H9 (cell line): Measurements from ENCODE around the gene OR6B1. TPM values are rescaled to one million over a fixed set of nuclear protein-coding genes. Genes with fewer than 3 reads are reported as not detected.

Experiments
- DNase-seq: peaks from one replicate; pipeline ENCODE4 v3.0.0-alpha.2; 2017
- H2AFZ ChIP-seq: one replicate; pipeline ENCODE4 v1.6.1; 2013; ENCODE audit warnings: mild to moderate bottlenecking, low read length, control low read depth, moderate library complexity
- H2AK5ac ChIP-seq: 2 replicates; pipeline ENCODE4 v1.6.1; 2013; ENCODE audit warnings: low read length, control low read depth, mixed read lengths; ENCODE audit not compliant: insufficient read length
- H2BK120ac ChIP-seq: one replicate; pipeline ENCODE4 v1.6.1; 2013; ENCODE audit warnings: low read depth, mild to moderate bottlenecking, low read length, control low read depth, inconsistent platforms; ENCODE audit not compliant: poor library complexity, severe bottlenecking
- H2BK12ac ChIP-seq: 2 replicates; pipeline ENCODE4 v1.6.1; 2013; ENCODE audit warnings: low read length, control low read depth, mixed read lengths, low read depth; ENCODE audit not compliant: insufficient read length
- H2BK15ac ChIP-seq: 2 replicates; pipeline ENCODE4 v1.6.1; 2013; ENCODE audit warnings: low read depth, low read length, control low read depth
- H2BK20ac ChIP-seq: one replicate; pipeline ENCODE4 v1.6.1; 2013; ENCODE audit warnings: low read depth, mild to moderate bottlenecking, low read length, control low read depth, inconsistent platforms; ENCODE audit not compliant: poor library complexity, severe bottlenecking
- H2BK5ac ChIP-seq: 2 replicates; pipeline ENCODE4 v1.6.1; 2013; ENCODE audit warnings: low read length, control low read depth, mixed read lengths; ENCODE audit not compliant: insufficient read length
- H3K14ac ChIP-seq: 2 replicates; pipeline ENCODE4 v1.6.1; 2013; ENCODE audit warnings: low read length, control low read depth; ENCODE audit not compliant: insufficient read depth
- H3K18ac ChIP-seq: 2 replicates; pipeline ENCODE4 v1.6.1; 2013; ENCODE audit warnings: low read depth, mild to moderate bottlenecking, mixed read lengths, low read length, control low read depth; ENCODE audit not compliant: insufficient read length
- H3K23ac ChIP-seq: 2 replicates; pipeline ENCODE4 v1.6.1; 2013; ENCODE audit warnings: low read length, control low read depth, mixed read lengths, low read depth; ENCODE audit not compliant: insufficient read length
- H3K23me2 ChIP-seq: 2 replicates; pipeline ENCODE4 v1.6.1; 2013; ENCODE audit warnings: low read depth, mild to moderate bottlenecking, mixed read lengths, low read length, control low read depth; ENCODE audit not compliant: insufficient read length, poor library complexity, severe bottlenecking
- H3K27ac ChIP-seq: 2 replicates; pipeline ENCODE4 v1.5.1; 2013; ENCODE audit warnings: low read length, control low read depth, mixed read lengths, low read depth; ENCODE audit not compliant: insufficient read length
- H3K27me3 ChIP-seq: 2 replicates; pipeline ENCODE4 v1.6.1; 2013; ENCODE audit warnings: low read length, control low read depth, inconsistent platforms; ENCODE audit not compliant: insufficient read depth
- H3K4ac ChIP-seq: 2 replicates; pipeline ENCODE4 v1.6.1; 2013; ENCODE audit warnings: low read depth, mild to moderate bottlenecking, control low read depth, inconsistent platforms, low read length, moderate library complexity
- H3K4me1 ChIP-seq: 2 replicates; pipeline ENCODE4 v1.6.1; 2013; ENCODE audit warnings: low read length, control low read depth, inconsistent platforms; ENCODE audit not compliant: insufficient read depth
- H3K4me2 ChIP-seq: 2 replicates; pipeline ENCODE4 v1.6.1; 2013; ENCODE audit warnings: low read length, control low read depth, mixed read lengths; ENCODE audit not compliant: insufficient read length, insufficient read depth
- H3K56ac ChIP-seq: 2 replicates; pipeline ENCODE4 v1.6.1; 2013; ENCODE audit warnings: low read depth, mild to moderate bottlenecking, mixed read lengths, low read length, control low read depth; ENCODE audit not compliant: insufficient read length
- H3K79me1 ChIP-seq: 2 replicates; pipeline ENCODE4 v1.6.1; 2013; ENCODE audit warnings: low read depth, mild to moderate bottlenecking, moderate library complexity, low read length, control low read depth, inconsistent platforms; ENCODE audit not compliant: insufficient read depth, poor library complexity, severe bottlenecking
- H3K79me2 ChIP-seq: 2 replicates; pipeline ENCODE4 v1.6.1; 2013; ENCODE audit warnings: low read length, control low read depth, inconsistent platforms; ENCODE audit not compliant: insufficient read depth
- H3K9ac ChIP-seq: 2 replicates; pipeline ENCODE4 v1.6.1; 2013; ENCODE audit warnings: low read length, control low read depth, mixed read lengths; ENCODE audit not compliant: insufficient read length; ENCODE audit errors: extremely low read depth
- H3K9me3 ChIP-seq: one replicate; pipeline ENCODE4 v1.6.1; 2013; ENCODE audit warnings: low read depth, low read length, inconsistent platforms; ENCODE audit not compliant: control insufficient read depth
- H3T11ph ChIP-seq: one replicate; pipeline ENCODE4 v1.6.1; 2013; ENCODE audit warnings: mild to moderate bottlenecking, low read length, control low read depth, inconsistent platforms
- H4K20me1 ChIP-seq: one replicate; pipeline ENCODE4 v1.6.1; 2013; ENCODE audit not compliant: control insufficient read depth, insufficient read length, insufficient read depth
- H4K5ac ChIP-seq: 2 replicates; pipeline ENCODE4 v1.6.1; 2013; ENCODE audit warnings: low read depth, mild to moderate bottlenecking, mixed read lengths, low read length, control low read depth; ENCODE audit not compliant: insufficient read length
- H4K8ac ChIP-seq: replicated peaks from 2 replicates; pipeline ENCODE4 v1.6.1; 2013; ENCODE audit warnings: low read length, control low read depth, mixed read lengths, low read depth; ENCODE audit not compliant: insufficient read length
- H4K91ac ChIP-seq: 2 replicates; pipeline ENCODE4 v1.6.1; 2013; ENCODE audit warnings: low read depth, mild to moderate bottlenecking, moderate library complexity, mixed read lengths, low read length, control low read depth; ENCODE audit not compliant: insufficient read length
- H3K27ac Mint-ChIP-seq, 3 experiments: 2 replicates in 2 of 3; 3 replicates in 1 of 3; pipeline ENCODE4 v1.8.0; 2020 to 2021; ENCODE audit warnings: mixed read lengths in 3 of 3, mild to moderate bottlenecking in 1 of 3, moderate library complexity in 1 of 3
- H3K27me3 Mint-ChIP-seq: 2 replicates; pipeline ENCODE4 v1.8.0; 2021; ENCODE audit warnings: low read depth, mild to moderate bottlenecking, moderate library complexity, mixed read lengths
- H3K36me3 Mint-ChIP-seq, 3 experiments: 2 replicates in 2 of 3; 3 replicates in 1 of 3; pipeline ENCODE4 v1.8.0; 2020 to 2021; ENCODE audit warnings: low read depth in 3 of 3, mixed read lengths in 3 of 3; ENCODE audit not compliant: insufficient read depth in 1 of 3
- H3K4me1 Mint-ChIP-seq, 2 experiments: 2 replicates each; pipeline ENCODE4 v1.8.0; 2020; ENCODE audit warnings: mixed read lengths in 2 of 2
- H3K4me3 Mint-ChIP-seq, 2 experiments: 2 replicates in 1 of 2; 3 replicates in 1 of 2; pipeline ENCODE4 v1.8.0; 2020 to 2021; ENCODE audit warnings: mild to moderate bottlenecking in 2 of 2, mixed read lengths in 2 of 2, moderate library complexity in 1 of 2
- H3K9me3 Mint-ChIP-seq, 2 experiments: 2 replicates in 1 of 2; 3 replicates in 1 of 2; pipeline ENCODE4 v1.8.0; 2020; ENCODE audit warnings: mild to moderate bottlenecking in 2 of 2, mixed read lengths in 2 of 2, moderate library complexity in 1 of 2
- WGBS: extraction: QIAGEN DNeasy Blood & Tissue Kit; methylation state at CpG from one replicate; pipeline ENCODE4 v1.1.7; 2013; ENCODE audit warnings: missing lambda C conversion rate, low lambda C conversion rate, mixed read lengths; ENCODE audit not compliant: insufficient read length; ENCODE audit errors: extremely low coverage; 5-methylcytosine and 5-hydroxymethylcytosine counted together
- total RNA-seq: library from RNA; stranded (reverse); gene quantifications from 2 replicates; pipeline ENCODE4 v1.2.1, GENCODE V29; 2021
- TF ChIP-seq, protein P1 (sequence below): fragments of 200-600 bp; sonication (generic); conservative IDR thresholded peaks from 3 replicates; pipeline ENCODE4 v1.8.0; 2021; ENCODE audit warnings: antibody characterized with exemption, mild to moderate bottlenecking

The OR6B1 gene
- total RNA-seq, 1 experiment from 2014 or later = not detected

GRCh38 chr7:144036302-144036885 lies 36.3 kb downstream of the OR6B1 start:
- H3K36me3 Mint-ChIP-seq = no peaks in the 10 kb centered on the region
- DNase-seq = no peak
- H3K4me1 Mint-ChIP-seq = no peaks in the 10 kb centered on the region; a peak in 1 of 4 replicates
- Histone ChIP-seq H3K4me1 (no peaks in the 10 kb centered on the region), H3K23me2 (no peaks in the 10 kb centered on the region), H2AK5ac (no peak overlapping the region), H2BK15ac (no peak overlapping the region), H3K23ac (no peak overlapping the region), H3T11ph (no peak overlapping the region), H3K4me2 (no peak overlapping the region), H3K9me3 (no peaks in the 10 kb centered on the region), H2BK5ac (no peak overlapping the region), H4K91ac (no peak overlapping the region), H3K79me2 (no peaks in the 10 kb centered on the region), H4K20me1 (no peaks in the 10 kb centered on the region), H3K4ac (no peak overlapping the region), H2BK12ac (no peak overlapping the region), H4K5ac (no peak overlapping the region), H3K79me1 (no peaks in the 10 kb centered on the region), H4K8ac (no peak overlapping the region), H3K27me3 (no peaks in the 10 kb centered on the region), H3K56ac (no peak overlapping the region), H3K9ac (no peak overlapping the region), H2AFZ (no peak overlapping the region), H3K14ac (no peak overlapping the region), H2BK20ac (no peak overlapping the region), H3K18ac (no peak overlapping the region), H3K27ac (no peak overlapping the region), H2BK120ac (no peak overlapping the region)
- no peak overlapping the region for H3K27ac Mint-ChIP-seq
- H3K27me3 Mint-ChIP-seq = no peaks in the 10 kb centered on the region
- H3K9me3 Mint-ChIP-seq = no peaks in the 10 kb centered on the region
- WGBS = no CpG with 5 or more reads among the region's 1 CpG
- H3K4me3 Mint-ChIP-seq = no peak overlapping the region
- TF ChIP-seq, protein P1, sequence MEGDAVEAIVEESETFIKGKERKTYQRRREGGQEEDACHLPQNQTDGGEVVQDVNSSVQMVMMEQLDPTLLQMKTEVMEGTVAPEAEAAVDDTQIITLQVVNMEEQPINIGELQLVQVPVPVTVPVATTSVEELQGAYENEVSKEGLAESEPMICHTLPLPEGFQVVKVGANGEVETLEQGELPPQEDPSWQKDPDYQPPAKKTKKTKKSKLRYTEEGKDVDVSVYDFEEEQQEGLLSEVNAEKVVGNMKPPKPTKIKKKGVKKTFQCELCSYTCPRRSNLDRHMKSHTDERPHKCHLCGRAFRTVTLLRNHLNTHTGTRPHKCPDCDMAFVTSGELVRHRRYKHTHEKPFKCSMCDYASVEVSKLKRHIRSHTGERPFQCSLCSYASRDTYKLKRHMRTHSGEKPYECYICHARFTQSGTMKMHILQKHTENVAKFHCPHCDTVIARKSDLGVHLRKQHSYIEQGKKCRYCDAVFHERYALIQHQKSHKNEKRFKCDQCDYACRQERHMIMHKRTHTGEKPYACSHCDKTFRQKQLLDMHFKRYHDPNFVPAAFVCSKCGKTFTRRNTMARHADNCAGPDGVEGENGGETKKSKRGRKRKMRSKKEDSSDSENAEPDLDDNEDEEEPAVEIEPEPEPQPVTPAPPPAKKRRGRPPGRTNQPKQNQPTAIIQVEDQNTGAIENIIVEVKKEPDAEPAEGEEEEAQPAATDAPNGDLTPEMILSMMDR = no peak
